Activated CD8-positive, alpha-beta memory T cell treated with anti-CD3 and anti-CD28 coated beads, Interleukin-2, amount 50 U/mL, for 1 hour (primary cell): ENCODE data around the gene UBE2N.
"Not testable (repeated sequence)": the region's sequence is repeated elsewhere in the genome, so short reads cannot be mapped to it uniquely, and the experiment has no call there.

Experiments used
- DNase-seq: peaks from one replicate; pipeline ENCODE4 v3.0.0-alpha.2; 2020; ENCODE audit errors: extremely low read depth

The UBE2N gene

DNA sequence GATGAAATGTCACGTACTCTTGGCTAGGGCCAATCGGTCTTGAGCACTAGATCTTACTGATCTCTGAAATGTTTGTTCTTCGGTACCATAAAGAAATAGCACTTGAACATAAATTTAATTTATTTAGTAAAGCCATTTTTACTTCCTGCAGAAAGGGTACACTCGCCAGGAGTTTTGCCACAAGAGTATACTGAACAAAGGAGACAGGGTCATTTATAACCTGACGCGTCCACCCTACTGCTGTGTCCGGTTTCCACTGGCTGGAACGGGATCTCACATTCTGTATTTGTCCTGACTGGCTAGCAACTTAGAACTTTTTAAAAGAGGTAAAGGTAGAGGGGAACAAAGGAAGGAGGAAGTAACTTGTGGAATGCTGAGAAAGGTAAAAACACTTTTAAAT is 29.4 kb downstream of the UBE2N start:
- not testable (repeated sequence) for DNase-seq

DNA sequence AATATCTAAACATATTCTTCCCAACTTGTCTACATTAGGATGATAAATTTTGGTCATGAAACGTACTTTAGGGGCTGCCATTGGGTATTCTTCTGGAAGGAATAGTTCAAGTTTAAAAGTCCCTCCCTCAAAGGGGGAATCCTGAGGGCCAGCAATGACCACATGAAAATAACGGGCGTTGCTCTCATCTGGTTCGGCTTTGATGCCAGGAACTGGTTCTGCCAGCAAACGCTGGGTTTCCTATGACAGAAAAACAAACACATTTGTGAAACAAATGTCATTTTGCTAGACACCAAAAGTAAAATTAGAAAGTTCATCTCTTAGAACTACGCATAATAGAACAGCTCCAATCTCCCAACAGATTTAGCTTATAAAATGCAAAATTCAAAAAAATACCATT is 30.7 kb downstream of the UBE2N start:
- not testable (repeated sequence) for DNase-seq

DNA sequence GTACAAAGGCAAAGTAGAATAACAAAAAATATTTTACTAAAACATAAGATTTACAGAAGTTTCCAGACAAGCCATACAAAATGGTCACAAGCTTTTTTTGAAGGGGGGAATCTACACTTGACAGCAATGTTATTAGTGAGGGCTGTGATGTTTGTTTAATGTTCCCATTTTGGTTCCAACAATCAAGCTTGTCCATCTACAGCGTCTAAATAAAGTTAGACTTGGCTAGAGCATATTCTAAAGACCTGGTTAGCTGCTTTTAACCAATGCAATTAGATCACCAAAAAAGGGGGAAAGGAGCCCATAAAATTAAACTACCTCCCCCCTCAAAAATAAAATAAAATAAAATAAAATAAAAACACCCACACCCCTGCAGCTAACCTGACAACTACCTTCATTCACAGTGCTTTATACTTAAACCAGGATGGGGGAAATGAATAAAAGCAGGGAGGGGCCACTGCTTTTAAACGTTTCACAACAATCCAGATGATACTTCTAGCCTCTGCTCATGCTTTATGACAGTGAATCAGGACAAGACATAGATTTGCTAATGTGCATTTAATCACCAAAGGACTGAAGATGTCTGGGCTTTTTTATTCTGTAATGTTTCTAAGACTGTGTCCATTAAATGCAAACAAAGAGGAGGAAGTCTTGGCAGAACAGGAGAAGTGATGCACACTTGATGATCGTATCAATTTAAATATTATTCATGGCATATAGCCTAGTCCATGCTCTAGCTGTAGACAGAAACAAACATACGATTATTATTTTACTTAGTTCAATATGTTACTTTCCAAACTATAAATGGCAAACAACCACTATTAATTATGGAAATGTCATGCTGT is 32.2 kb downstream of the UBE2N start:
- DNase-seq, result not testable (repeated sequence)

DNA sequence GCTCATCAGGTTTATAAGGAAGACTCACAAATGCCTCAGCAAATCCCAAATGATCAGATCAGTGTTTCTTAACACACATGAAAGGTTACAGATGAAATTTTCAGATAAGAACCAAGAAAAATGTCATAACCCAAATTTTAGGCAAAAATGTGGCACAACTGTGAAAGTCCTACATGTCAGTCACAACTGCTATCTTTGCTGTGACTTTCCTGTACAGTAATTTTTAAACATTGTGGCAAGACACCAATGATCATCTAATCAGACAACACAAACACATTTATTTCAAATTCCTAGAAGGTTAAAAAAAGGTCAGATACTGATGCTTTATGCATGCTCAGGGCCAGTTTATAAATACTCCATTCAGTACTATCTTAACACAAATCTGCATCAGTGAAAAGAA is 32.9 kb downstream of the UBE2N start:
- DNase-seq, result no peak

DNA sequence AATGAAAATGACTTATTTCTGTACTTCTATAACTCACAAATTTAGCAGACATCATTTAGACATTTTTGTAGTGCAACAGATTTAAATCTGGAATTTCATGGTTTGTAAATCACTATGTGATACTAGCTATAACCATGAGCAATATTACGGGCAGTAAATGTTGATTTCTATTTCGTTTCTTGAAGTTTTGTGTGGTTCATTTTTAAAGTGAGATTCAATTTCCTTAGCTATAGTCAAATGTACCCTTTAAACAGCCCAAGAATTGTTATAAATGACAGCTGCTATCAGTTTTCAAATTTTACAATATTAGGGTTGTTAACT is 33.8 kb downstream of the UBE2N start:
- DNase-seq, result no peak

DNA sequence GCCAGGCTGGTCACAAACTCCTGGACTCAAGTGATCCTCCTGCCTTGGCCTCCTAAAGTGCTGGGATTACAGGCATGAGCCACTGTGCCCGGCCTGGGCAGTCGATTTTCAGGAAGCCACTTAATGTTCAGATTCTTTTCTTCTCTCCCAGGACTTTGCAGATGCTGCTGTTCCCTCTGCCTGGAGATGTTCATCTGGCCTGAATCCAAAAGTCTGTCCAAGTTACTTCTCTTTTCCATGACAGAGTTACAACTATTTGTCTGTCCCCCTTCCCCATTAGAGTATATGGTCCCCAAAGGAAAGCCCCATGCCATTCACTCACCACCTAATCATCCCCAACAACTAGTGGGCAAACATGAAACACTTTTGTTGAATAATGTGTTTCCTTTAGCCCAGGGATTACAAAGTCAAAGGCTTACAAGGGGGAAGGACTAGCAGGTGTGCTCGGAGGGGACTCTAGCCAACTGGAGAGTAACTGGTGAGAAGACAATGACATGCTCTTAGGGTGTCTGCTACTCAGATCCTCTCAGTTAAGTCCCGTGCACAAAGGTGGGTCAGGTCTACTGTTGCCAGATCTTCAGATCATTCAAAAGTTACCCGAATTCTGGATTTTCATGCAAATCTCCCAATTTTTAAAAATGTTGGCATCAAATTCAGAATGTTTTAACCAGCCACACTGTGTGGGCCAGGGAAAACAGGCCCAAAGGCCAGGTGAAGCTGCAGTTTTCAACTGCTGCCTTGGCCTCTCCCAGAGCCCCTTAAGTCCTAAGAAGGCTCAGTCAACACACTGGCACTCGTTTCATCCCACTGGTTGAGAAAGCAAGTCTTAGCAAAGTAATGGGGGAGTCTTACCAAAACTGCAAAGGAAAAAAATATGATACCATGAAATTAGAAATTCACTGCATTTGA is 34.4 kb downstream of the UBE2N start:
- DNase-seq, result no peak

DNA sequence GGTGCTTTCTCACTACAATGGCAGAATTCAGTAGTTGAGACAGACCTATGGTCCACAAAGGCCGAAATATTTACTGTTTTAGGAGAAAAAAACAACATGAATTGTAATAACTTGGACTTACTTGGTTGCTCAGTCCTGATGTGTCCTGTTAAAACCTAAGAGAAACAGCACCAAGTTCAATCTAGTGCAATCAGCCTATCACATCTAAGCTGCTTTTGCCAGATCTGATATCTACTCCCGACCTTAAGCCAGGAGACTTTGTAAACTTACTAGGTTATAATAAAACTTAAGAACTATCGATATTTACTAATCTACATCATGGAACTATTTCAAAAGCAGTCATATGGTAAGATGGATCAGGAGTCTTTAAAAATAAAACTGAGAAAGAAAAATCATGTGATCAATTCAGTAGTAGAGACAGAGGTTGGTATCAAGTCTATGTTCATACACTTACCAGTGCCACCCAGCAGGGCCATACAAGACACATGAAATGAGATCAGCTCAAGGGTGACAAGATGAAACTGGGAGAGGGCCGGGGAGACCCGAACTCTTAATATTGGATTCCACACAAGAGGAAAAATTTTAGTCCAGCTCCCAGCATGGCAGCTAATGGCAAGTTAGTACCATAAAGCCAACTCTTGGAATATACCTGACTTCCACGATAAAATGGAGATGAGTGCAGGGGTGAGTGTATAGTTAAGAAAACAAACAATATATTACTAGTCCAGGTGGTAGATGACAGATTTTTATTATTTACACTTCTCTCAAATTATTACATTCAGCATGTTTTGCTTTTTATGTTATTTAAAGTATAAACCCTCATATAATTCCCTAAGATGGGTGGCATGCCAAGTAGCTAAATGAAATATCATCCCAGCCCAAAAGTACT is 36.5 kb downstream of the UBE2N start:
- DNase-seq, result no peak

DNA sequence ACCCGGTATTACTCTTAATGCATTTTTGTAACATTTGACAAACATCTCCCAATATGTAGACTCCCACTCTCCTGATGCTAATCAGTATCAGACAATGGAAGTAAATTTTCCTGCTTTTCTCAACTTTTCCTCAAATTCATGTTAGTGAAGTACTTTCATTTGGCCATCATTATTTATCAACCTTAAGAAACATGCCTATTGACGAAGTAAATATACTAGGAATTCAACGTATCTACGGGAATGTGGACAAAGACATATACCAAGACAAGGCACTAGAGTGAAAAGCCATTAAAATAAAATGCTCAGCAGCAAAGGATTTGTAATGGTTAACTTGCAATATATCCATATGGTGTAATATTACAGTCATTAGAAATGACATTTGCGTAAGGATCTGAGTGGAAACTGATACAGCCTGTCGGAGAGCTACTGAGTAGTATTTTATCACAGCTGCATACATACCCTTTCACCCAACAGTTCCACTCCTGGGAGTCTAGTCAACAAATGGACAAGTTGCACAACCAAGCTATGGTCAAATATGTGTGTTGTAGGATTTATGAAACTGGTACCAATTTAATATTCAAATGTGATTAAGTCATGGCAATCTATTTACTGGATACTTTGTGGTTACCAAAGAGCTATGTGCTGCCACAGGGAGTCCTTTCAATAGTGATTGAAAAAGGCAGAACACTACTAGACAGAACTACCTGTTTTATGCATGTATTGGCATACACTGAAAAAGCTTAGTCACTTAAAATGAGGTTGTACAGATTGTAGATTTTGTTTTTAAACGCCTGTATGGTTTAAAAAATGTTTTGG is 37.6 kb downstream of the UBE2N start:
- DNase-seq, result no peak

DNA sequence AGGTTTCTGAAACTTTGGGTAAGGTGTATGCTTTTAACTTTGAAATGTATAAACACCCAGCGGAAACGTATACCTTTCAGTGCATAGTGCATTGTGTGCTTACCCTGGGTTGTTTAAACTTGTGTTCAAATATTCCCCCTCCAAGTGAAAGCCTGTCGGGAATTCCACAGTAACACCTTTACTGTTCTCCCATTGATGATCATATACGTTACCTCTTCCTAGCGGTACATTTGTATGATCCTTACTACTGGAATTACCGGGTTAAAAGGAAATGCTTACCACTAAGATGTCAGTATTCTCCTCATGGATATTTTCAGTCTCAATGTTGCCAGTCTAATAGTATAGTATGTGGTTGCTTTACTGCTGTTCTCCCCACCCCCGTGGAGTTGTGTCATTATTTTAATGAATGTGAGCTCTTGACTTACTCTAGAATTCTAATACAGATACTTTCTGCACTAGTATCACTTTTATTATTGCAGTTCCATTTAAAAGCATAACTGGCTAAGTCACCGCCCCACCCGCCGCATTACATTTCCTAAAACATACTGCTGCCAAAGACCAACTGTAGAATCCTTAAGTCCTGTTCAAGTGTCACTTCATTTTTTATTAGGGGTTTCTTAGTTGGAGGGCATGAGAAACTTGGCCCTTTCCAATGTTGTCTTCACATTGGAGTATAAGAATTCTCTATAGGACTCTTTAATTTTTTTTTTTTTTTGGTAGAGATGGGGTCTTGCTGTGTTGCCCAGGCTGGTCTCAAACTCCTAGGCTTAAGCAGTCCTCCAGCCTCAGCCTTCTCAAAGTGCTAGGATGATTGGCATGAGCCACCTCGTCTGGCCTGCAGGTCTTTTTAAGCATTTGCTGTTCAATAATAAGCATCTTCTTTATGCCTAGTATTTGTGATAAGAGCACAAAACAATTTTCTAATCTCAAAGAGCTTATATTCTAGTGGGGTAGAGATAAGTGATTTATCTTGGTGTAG is 39.1 kb downstream of the UBE2N start:
- no peak for DNase-seq

DNA sequence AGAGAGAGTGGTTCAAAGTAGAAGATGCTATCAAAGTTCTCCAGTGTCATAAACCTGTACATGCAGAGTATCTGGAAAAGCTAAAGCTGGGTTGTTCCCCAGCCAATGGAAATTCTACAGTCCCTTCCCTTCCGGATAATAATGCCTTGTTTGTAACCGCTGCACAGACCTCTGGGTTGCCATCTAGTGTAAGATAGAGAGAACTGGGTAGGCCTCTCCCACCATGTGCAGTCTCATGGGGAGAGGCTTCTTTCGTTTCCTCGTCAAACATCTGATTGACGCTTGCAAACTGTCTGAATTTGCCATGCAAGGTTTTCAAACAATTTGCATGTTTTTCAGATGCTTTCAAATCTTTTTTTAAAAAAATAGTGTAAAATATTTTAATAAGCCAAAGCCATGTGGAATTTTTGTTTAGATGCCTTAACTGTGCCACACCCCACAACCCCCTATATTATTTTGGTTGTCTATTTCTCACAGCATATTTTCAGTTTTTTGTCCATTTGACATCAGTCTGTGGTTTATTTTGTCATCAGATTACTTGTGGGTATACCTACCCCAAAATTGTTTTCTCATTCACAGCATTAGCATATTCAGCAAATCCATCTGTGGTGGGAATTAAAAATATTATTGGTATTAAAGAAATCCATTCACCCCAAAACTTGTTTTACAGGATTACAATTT is 42.4 kb downstream of the UBE2N start:
- DNase-seq, result not testable (repeated sequence)

DNA sequence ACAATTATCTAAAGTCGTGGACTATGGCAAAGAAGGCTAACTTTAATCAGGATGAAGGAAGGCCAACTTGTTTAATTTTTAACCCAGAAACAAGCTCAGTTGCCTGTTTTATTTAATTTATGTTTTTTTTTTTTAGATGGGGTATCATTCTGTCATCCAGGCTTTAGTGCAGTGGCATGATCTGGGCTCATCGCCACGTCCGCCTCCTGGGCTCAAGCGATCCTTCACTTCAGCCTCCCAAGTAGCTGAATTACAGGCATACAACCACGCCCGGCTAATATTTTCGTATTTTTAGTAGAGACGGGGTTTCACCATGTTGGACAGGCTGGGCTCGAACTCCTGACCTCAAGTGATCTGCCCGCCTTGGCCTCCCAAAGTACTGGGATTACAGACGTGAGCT is 44.3 kb downstream of the UBE2N start:
- DNase-seq, result no peak

DNA sequence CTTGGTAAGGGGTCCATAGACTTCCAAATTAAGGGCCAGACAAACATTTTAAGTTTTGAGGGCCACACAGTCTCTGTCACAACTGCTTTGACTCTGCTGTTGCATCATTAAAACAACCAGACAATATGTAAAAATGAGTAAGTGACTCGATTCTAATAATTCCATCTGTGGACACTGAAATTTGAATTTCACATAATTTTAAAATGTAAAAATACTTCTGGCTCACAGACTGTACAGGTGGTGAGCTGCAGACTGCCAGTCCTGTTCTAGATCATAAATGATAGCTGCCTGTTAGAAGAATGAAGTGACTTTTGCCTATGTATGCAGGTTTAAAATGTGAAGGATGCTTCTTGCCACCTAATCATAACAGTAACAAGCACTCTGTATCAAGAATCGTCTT is 48.3 kb downstream of the UBE2N start:
- DNase-seq, result no peak

DNA sequence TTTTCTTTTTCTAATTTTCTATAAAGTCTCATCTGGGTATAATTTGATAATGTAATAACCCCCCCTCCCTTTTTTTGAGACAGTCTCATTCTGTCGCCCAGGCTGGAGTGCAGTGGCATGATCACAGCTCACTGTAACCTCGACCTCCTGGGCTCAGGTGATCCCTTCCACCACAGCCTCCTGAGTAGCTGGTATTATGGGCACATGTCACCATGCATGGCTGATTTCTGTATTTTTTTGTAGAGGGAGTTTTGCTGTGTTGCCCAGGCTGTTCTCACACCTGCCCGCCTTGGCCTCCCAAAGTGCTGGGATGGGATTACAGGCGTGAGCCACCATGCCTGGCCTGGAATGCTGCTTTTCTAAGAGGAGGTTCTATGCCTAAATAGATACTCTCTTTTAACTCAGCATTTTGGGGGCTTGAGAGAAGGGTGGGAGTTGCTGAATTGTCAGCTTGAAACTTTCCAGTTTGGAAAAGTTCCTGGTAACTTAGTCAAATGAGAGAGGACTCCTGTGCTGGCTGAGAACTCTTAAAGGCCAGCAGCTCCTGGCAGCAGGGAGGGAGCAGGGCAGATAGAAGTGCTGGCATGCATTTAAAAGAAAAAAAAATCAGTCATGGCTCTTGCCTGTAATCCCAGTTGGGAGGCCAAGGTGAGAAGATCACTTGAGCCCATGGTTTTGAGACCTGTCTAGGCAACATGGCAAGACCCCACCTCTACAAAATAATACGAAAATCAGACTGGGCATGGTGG is 51.0 kb downstream of the UBE2N start:
- DNase-seq, result no peak

DNA sequence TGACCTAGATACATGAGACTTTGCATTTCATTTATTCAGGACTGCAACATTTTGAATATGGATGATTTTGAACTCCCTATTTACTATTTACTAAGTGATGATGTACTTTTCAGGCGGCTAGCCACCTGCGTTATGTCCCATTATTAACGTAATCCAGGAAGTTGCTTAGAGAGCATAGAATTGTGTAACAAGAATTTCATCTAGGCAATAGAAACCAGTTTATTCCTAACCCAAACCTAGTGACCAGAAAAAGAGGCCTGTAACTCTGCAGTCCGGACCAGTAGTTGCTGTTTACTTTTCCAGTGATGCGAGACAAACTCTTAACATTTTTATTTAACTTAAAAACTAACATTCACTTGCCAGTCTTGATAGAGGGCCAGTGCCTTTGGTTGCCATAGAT is 51.7 kb downstream of the UBE2N start:
- no peak for DNase-seq

DNA sequence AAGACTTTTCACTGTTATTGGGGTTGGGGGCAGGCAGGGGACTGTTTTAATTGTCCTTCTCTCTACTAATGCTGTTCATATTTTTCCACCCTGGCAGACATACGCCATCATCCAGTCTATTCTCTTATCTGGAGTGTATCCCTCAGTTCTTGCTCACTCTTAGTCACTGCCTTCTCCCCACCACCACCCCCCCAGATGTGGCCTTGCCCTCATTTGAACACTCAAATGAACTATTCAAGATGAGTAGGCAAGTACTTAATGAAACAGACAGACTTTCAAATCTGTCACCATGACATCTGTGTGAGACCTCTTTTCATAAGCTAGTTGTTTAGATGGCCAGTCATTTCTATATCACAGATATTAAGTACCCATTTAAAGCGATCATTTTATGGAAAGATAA is 54.0 kb downstream of the UBE2N start:
- no peak for DNase-seq

DNA sequence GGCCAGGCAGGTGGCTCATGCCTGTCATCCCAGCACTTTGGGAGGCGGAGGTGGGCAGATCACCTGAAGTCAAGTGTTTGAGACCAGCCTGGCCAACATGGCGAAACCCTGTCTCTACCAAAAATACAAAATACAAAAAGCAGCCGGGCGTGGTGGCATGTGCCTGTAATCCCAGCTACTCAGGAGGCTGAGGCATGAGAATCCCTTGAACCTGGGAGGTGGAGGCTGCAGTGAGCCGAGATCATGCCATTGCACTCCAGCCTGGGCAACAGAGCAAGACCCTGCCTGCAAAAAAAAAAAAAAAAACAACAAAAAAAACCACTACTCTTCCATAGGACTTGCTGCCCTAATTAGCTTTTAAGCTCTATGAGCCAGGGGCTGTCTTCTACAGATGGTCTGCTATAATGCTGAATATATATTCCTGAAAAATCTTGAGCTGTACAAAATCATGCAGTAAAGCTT is 59.7 kb downstream of the UBE2N start:
- DNase-seq, result not testable (repeated sequence)

DNA sequence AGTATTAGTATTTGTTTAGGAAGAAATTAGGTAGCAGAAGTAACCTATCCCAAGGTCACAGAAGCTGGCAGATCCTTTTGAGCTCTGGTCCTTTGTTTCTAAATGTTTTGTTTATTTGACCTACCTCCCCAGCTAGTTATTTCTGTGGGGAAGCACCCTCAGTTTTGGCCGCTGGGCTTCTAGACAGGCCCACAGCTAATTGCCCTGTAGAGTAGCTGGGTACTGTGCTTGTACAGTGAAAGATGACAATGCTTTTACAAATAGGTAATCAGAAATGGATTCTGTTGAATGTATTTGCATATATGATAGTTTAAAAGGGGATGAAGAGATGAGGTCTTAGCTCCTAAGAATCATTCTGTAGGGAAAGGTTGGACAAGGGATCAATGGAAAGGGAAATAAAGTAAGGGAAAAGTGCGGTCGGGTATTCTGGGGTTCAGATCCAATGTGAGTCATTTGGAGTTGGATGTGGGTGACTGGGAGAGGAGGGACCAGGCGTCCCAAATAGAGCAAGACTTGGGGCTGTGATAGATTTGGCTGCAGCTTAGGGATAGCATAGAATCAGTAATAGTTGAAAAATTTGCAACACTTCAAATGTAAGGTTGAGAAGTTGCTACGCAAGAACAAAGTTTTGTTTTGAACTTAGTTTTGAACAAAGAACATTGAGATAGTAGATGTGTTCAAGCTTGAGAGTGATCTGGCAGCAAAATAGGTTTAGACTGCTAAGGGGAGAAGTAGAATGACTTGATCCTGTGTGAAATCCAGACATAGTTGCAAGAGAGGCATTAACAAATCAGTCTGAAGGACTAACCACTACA is 60.4 kb downstream of the UBE2N start:
- no peak for DNase-seq
